Testis (tissue), 2 donors: ENCODE measurements around the gene GRIP2.

ENCODE experiments used
- POLR2A ChIP-seq: fragments of 450-650 bp; IDR thresholded peaks from one replicate; pipeline ENCODE4 v1.6.1; 2017; ENCODE audit warnings: antibody characterized with exemption, mild to moderate bottlenecking, moderate library complexity
- TF ChIP-seq, protein P1 (sequence below), 3 experiments: fragments of 450-650 bp in 2 of 3; fragments of 200-600 bp in 1 of 3; sonication (generic) in 1 of 3; IDR thresholded peaks; one replicate each; pipeline ENCODE4 v1.5.1; 2016 to 2019; ENCODE audit warnings: antibody characterized with exemption in 3 of 3, mild to moderate bottlenecking in 2 of 3, moderate library complexity in 1 of 3

DNA sequence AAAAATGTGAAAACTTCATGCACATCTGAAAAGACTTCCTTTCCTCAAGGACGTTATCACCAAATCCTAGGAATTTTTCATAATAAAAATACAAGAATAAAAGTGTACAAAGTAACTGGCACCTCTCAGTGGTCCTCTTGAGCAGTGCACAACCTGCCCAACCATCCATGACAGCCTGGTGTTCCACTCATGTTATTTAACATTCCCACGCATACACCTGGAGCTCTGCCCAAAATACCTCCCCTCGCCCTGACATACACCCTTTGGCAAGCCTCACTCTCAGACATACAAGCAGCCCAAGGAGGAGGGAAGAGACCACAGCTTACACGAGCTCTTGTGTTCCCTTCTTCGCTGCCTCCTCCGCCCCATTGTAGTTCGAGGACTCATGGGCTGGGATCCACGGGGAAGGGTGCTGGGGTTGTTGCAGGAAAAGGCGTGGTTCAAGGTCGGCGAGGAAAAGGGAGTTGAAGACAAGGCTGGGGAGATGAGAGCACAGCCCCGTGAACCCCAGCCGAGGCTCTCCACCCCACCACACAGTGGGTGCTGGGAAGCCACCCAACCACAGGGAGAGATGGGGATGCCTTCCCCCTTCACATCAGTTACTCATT is 23.3 kb downstream of the GRIP2 start:
- TF ChIP-seq, protein P1, sequence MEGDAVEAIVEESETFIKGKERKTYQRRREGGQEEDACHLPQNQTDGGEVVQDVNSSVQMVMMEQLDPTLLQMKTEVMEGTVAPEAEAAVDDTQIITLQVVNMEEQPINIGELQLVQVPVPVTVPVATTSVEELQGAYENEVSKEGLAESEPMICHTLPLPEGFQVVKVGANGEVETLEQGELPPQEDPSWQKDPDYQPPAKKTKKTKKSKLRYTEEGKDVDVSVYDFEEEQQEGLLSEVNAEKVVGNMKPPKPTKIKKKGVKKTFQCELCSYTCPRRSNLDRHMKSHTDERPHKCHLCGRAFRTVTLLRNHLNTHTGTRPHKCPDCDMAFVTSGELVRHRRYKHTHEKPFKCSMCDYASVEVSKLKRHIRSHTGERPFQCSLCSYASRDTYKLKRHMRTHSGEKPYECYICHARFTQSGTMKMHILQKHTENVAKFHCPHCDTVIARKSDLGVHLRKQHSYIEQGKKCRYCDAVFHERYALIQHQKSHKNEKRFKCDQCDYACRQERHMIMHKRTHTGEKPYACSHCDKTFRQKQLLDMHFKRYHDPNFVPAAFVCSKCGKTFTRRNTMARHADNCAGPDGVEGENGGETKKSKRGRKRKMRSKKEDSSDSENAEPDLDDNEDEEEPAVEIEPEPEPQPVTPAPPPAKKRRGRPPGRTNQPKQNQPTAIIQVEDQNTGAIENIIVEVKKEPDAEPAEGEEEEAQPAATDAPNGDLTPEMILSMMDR (IDR thresholded peaks at IDR 0.05), result no peak
- no peak for TF ChIP-seq POLR2A
